GM19463 (cell line): Measurements from ENCODE around the gene RTN4IP1.
"Not testable (repeated sequence)": the region's sequence is repeated elsewhere in the genome, so short reads cannot be mapped to it uniquely, and the experiment has no call there.

Source experiments
- ATAC-seq: cut with Tn5 transposase; IDR thresholded peaks from one replicate; pipeline ENCODE4 v1.9.1; 2021; ENCODE audit warnings: mild to moderate bottlenecking, moderate library complexity; ENCODE audit not compliant: unreplicated experiment

RTN4IP1 gene

DNA sequence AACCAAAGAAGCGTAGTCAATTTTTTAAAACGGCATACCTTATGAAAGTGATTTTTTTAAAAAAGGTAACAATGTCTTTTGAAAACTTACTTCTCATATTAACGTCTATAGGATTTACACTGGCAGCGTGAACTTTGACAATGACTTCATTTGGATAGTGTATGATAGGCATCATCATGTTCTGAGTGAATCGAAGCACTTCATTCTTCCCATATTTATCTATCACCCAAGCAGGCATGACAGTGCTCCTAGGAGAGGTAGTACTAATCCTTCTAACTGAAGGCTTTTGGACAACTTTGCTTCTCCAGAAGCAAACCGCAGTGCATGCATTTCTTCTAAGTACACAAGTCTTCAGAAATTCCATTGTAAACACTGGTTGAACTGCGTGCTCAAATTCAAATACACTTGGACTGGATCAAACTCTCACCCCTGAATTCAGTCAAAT lies 618 bp downstream of the RTN4IP1 start:
- peak; percentile 6 for ATAC-seq

DNA sequence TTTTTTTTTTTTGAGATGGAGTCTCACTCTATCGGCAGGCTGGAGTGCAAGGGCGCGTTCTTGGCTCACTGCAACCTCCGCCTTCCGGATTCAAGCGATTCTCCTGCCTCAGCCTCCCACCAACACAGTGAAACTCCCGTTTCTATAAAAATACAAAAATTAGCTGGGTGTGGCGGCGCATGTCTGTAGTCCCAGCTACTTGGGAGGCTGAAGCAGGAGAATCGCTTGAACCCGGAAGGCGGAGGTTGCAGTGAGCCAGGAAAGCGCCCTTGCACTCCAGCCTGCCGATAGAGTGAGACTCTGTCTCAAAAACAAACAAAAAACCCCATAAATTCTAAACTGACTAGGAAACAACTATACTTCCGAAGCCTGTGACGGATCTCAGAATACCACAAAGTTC lies 1.5 kb downstream of the RTN4IP1 start:
- ATAC-seq: not testable (repeated sequence)

DNA sequence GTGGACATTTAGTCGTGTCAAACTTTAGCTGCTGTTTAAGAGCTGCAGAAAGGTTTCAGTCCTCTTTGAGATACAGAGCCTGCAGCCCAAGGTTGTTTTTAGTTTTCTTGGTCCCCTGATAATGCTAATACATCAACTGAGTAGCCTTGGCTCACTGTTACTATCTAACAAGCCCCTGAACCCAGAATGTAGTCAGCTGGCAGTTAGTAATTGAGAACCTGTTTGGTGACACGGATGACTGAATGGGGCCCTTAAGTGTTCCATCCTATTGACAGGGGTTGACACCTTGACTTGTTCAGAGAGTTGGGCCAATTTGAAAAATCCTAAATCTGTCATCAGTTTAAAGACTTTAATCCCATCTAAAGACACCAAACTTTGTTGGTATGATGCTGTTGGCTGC lies 2.8 kb downstream of the RTN4IP1 start:
- peak; percentile 44 for ATAC-seq

DNA sequence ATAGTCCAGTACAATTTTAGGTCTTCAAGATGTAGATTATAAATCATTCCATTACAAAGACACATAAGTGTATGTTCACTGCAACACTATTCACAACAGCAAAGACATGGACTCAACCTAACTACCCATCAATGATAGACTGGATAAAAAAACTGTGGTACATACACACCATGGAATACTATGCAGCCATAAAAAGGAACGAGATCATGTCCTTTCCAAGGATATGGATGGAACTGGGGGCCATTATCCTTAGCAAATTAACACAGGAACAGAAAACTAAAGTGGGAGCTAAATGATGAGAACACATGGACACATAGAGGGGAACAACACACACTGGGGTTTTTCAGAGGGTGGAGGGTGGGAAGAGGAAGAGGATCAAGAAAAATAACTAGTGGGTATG lies 6.3 kb downstream of the RTN4IP1 start:
- no peak for ATAC-seq

DNA sequence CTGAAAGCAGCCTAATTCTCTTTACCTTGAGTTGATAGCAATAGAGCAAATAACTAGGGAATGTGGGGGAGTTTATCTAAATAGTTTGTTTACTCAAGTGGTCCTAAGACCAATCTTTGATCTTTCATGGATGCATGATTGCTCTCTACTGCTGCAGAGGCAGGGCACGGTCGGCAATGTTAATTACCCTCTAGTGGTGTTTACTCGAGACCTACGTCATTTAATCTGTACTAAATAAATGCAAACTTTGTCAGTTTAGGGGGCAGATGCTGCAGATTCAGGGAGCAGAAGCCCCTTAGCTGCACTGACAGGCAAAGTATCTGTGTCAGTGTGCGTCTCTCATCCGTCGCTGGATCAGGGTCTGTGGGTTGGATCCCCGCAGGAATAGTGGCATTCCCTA lies 6.9 kb downstream of the RTN4IP1 start:
- no peak for ATAC-seq

DNA sequence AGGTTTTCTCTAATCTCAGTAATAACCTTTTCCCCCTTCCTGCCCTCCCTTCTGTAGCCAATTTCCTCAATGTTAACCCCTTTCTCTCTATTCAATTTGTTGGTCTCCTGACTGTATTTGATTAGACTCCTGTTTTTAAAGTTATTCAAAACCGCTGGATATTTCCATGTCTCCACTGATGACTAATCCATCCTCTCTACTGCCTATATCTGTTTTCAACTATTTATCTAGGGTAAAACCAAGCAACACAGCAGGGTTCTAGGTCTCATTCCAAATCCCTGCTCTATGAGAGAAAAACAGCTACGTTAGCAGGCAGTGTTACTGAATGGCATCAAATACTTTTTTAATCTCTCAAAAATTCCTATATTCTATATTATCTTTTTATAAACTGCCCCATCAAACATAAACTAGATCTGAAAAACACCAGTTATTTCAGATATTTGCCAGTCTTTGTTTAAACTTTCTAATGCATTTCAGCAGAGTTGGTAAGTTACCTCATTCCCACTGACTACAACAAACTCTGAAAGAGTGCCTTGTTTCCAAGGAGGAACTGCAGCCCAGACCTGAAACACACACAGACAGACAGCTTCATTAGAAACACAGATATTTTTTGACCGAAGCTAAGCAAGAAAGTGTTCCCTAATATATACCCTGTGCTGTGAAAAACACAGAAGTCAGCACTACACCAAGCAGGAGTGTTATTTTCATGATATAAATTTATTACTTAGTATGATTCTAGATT lies 8.2 kb downstream of the RTN4IP1 start:
- no peak for ATAC-seq

DNA sequence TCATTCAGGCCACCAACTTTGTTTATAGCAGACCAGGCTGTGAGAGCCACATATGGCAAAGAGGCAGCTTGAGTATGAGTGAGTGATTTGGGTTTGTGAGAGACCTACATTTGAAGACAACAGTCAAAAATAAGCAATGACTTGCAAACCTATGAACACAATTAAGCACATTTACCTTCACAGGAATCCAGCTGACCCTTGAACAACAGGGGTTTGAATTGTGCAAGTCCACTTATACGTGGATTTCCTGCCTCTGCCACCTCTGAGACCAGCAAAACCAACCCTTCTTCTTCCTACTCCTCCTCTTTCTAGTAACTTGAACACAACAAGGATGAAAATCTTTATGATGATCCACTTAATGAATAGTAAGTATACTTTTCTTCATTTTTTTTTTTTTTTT lies 10.1 kb downstream of the RTN4IP1 start:
- ATAC-seq: no peak

DNA sequence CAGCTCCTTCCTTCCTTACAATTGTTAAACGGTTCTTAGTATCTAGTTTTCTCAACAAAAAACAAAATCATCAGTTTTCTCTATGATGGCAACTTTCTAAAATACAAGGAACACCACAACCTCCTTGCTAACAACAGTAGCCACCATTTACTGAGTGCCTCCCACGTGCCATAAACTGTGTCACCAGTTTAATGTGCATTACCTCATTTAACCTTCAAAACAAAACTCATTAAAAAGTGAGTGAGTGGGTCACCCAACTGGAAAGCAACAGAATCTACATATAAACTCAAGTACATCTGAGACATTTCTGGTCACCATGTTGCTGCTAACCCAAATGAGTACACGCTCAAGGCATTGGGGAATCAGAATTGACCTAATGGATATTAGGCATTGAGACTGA lies 11.0 kb downstream of the RTN4IP1 start:
- no peak for ATAC-seq

DNA sequence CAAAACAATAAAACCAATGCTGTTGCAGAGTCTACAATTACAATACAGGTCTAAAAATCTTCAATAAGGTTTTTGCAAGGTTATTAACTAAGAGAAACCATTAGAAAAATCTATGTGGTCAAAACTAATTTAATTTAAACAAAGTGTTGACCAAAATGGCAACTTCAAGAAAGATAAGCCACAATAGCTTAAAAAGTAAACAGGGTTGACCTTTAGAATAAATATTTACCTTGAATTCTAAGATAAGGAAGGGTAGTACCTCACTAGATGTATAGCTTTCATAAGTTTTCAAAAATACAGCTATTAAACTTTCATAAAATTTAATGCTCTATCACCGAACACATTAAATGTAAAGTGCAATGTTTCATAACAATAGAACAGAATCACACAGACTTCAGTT lies 11.4 kb downstream of the RTN4IP1 start:
- ATAC-seq: no peak

DNA sequence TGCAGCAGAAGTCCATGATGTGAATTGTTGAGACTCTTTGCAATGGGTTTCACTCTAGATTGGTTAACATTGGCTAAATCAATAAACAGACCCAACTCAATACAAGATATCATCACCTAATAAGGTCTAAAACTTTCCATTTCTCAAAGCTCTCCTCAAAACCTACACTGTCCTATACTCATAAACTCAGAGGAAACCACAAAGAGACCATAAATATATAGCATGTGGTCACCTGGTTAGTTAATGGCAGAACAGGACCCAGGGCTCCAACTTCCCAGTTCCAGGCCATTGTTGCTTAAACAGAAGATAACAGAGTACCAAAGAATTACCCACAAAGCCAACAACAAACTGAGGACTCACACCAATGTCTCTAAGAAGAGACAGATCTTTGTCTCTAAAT lies 12.0 kb downstream of the RTN4IP1 start:
- peak; percentile 76 for ATAC-seq

DNA sequence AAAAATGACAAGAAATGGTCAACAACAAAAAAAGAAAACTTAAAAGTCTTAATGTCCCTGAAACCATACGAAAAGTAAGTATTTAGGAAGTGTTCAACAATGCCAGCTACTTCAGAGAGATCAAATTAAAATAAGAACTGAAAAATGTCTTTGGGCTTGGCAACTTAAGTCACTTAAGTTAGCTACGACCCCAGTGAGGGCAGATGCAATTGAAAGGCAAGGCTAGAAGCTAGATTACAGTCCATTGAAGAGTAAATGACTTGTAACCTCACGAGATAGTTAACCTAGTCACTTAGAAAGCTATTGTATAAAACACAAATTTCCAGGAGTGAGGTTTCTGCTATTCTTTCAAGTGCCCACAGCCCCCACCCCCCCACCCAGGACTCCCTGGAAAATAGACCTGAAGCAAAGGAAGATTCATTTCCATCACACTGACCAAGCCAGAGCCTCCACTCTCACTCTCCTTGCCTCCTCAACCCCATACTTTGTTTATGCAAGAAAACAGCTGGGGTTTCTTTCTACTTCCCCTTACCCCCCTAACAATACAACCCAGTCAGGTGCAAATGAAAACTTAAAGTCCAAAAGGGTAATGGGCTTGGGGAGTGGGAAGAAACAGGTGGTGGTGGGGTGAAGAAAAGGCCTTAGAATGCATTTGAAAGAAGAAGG lies 14.6 kb downstream of the RTN4IP1 start:
- no peak for ATAC-seq

DNA sequence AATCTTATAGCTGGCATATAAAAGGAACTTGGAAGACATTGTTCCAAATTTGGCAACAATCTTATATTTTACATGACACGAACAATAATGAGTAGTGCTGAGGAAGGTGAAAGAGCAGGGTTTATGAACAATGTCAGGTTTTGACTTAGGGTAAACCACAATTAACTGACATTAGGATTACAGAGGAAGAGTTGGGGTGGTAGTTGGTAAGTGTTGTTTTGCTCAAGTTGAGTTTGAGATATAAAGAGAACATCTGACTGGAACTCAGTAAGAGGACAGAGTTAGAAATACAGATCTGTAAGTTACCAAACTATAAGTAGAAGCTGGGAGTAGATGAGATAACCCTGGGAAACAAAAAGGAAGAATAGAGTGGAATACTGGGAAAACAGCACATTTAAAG lies 15.1 kb downstream of the RTN4IP1 start:
- no peak for ATAC-seq

DNA sequence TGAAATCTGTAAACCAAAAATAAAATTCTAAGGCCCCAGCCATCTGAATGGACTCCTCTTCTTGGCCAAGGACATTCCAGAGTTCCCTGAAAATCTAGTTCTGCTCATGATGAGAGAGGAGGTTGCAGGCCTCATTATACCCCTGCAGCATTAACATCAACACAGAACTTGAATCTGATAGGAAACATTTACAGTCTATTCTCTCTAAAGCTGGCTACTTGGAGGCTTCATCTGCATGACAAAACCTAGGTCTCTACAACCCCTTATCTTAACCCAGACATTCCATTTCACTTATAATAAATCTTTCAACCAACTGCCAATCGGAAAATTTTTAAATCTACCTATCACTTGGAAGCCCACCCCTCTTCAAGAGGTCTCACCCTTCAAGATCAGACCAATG lies 15.7 kb downstream of the RTN4IP1 start:
- no peak for ATAC-seq

DNA sequence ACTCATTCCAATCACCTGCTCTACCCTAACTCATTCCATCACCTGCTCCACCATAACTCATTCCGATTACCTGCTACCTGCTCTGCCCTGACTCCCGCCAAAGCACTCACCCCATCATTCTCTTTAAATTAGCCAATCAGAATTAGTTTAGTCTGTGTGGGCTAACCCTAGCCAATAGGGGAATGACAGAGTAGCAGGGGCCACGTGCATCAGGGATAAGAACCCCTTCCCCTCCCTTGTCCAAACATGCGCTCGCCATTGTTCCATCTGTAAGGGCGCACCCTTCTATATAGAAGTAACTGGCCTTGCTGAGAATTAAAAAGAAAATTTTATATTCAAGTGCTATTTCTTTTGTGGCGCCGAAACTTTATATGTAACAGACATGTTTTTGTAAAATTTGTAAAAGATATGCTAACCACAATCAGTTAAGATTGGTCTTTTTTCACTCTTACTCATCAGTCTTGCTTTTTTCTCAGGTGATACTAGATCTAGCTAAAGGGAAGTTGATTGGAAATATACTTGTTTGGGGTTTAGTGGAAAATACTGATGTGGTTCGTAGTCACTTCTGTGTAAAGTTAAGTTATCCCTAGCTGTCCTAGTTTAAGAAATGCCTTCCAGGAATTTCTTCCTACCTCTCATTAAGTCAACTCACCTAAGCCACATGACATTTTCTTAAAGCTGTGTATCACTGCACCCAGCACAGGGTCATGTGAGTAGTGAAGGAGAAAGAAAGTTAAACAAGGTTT lies 16.5 kb downstream of the RTN4IP1 start:
- no peak for ATAC-seq

DNA sequence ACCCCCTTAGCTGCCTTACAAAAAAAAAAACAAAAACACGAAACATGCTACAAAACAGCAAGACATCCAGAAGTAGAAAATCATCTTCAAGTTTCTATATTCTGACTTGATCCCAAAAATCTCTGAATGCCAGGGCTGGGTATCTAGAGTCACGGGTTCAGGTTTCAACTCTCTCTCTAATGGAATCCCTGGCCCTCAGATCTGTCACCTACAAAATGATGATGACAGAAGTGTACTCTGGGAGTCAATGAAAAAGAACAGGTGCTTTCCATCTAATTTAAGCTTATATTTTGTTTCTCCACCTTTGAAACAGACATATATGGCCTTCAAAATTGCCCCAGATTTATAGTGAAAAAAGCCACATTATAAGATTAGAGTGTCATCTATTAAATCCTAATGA lies 18.3 kb downstream of the RTN4IP1 start:
- no peak for ATAC-seq

DNA sequence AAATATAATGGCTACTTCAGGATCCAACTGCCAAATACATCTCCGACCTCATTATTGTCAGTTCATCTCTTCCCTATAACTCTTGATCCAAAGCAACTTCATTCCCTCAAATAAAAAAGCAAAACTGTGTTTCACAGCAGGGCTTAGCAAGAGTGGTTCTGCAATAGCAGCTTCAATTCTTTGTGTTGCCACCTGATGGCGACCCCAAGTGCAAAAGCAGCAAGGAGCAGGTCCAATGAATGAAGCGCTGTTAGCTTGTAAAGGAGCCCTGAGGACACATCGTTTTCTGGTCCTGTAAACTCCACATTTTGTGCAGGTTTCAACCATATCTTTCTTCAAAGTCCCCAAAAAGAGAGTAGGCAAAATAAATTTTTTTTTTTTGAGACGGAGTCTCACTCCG lies 19.6 kb downstream of the RTN4IP1 start:
- ATAC-seq: no peak

DNA sequence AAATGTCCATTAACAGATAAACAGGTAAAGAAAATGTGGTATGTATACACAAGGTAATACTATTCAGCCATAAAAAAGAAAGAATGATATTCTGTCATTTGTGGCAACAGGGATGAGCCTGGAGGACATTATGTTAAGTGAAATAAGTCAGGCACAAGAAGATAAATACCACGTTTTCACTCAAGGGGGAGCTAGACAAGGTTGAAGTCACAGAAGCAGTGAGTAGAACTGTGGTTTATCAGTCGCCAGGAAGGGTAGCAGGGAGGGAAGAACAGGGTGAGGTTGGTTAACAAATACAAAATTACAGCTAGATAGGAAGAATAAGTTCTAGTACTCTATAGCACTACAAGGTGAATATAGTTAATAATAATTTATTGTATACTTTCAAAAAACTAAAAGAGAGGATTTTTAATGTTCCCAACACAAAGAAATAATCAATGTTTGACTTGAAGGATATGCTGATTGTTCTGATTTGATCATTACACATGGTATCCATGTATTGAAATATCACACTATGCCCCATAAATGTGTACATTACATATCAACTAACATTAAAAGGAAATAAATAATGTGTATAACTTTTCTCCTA lies 21.1 kb downstream of the RTN4IP1 start:
- peak; percentile 73 for ATAC-seq

DNA sequence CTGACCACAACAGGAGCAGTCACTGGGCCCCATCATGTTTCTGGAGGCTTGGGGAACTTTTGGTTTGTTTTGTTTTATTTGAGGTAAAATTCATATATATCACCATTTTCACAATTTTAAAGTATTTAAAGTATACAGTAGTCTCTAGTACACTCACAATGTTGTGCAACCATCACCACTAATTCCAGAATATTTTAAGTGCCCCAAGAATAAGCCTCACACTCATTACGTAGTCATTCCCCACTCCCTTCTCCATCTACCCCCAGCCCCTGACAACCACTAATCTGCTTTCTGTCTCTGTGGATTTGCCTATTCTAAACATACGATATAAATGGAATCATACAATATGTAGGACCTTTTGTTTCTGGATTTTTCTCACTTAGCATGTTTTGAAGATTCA lies 29.0 kb downstream of the RTN4IP1 start:
- ATAC-seq: no peak

DNA sequence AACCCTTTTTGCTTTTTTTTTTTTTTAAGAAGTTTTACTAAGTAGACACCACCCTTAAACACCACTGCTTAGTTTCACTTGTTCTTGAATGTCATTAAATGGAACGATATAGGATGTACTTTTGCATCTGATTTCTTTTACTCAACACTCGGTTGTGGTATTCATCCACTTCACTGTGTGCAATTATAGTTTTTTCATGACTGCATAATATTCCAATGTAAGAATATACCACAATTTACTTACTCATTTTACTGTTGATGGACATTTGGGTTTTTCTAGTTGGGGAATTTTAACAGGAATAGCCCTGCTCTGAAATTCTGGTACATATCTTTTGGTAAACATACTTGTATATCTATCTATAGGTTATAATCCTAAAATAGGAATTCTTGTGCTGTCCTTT lies 29.9 kb downstream of the RTN4IP1 start:
- no peak for ATAC-seq

DNA sequence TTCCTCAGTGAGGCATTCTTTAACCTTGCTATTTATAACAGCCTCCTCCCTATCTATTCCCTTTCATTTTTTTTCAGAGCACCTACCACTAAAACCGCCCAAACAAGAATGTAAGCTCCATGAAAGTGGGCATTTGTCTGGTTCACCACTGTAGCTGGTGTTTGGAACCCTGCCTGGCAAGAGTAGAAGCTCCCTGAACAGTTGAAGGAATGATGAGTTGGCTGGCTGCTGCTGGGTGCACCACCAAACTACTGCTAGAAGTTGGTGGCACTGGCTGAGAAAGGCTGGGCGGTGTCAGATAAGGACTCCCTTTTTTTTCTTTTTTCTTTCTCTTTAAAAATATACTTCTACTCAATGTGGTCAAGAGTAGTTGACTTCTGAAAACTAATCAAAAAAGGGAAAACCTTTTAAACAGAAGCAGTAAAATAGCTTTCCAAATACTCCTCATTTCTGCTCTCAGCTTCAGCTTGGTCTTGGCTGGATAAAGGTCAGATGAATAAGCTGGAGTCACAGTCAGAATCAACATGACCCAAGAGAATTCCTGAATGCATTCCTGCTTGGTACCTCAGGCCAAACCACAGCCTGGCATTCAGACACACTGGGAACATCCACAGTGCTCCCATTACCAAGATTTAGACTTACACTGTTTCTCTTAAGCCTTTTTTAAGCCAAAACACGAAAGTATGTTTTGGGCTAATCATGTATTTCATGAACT lies 38.0 kb downstream of the RTN4IP1 start:
- no peak for ATAC-seq

DNA sequence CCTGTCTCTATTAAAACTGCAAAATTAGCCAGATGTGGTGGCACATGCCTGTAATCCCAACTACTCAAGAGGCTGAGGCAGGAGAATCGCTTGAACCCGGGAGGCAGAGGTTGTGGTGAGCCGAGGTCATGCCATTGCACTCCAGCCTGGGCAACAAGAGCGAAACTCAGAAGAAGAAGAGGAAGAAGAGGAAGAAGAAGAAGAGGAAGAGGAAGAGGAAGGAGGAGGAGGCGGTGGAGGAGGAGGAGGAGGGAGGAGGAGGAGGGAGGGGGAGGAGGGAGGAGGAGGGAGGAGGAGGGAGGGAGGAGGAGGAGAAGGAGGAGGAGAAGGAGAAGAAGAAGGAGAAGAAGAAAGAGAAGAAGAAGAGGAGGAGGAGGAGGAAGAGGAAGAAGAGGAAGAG lies 40.4 kb downstream of the RTN4IP1 start:
- ATAC-seq: not testable (repeated sequence)
